ENCODE data around the gene STAM2.
"Not testable (repeated sequence)": the region's sequence is repeated elsewhere in the genome, so short reads cannot be mapped to it uniquely, and the experiment has no call there.

Gene STAM2

GRCh38 chr2:152167470-152167869, 8.1 kb downstream of the STAM2 start:
- H3K36me3 ChIP-seq (ENCODE audit: control insufficient read depth, insufficient read depth, low read length); H3K9me3 ChIP-seq (ENCODE audit: control insufficient read depth, low read length); H3K9ac ChIP-seq (ENCODE audit: low read length); H3K4me3 ChIP-seq (ENCODE audit: low read length); H3K27me3 ChIP-seq (ENCODE audit: control insufficient read depth, insufficient read depth, low read length): not testable (repeated sequence)
- peaks cover 34% of the 10 kb centered on the region for H3K4me1 ChIP-seq (ENCODE audit: control insufficient read depth, insufficient read depth, low read length)

GRCh38 chr2:152167065-152167464, 8.5 kb downstream of the STAM2 start:
- Histone ChIP-seq H3K36me3 (ENCODE audit: control insufficient read depth, insufficient read depth, low read length) (no peaks in the 10 kb centered on the region), H3K4me1 (ENCODE audit: control insufficient read depth, insufficient read depth, low read length) (peaks cover 30% of the 10 kb centered on the region), H3K9me3 (ENCODE audit: control insufficient read depth, low read length) (no peaks in the 10 kb centered on the region), H3K27me3 (ENCODE audit: control insufficient read depth, insufficient read depth, low read length) (no peaks in the 10 kb centered on the region), H3K9ac (ENCODE audit: low read length) (no peak overlapping the region), H3K4me3 (ENCODE audit: low read length) (no peak overlapping the region)

- Histone ChIP-seq H3K9me3 (ENCODE audit: control insufficient read depth, low read length) (no peaks in the 10 kb centered on the region), H3K4me3 (ENCODE audit: low read length) (no peak overlapping the region), H3K4me1 (ENCODE audit: control insufficient read depth, insufficient read depth, low read length) (peaks cover 27% of the 10 kb centered on the region), H3K36me3 (ENCODE audit: control insufficient read depth, insufficient read depth, low read length) (no peaks in the 10 kb centered on the region), H3K27me3 (ENCODE audit: control insufficient read depth, insufficient read depth, low read length) (no peaks in the 10 kb centered on the region), H3K9ac (ENCODE audit: low read length) (no peak overlapping the region)
Measured at GRCh38 chr2:152166633-152167032, 8.9 kb downstream of the STAM2 start.

GRCh38 chr2:152165780-152166179, 9.8 kb downstream of the STAM2 start:
- H3K27me3 ChIP-seq (ENCODE audit: control insufficient read depth, insufficient read depth, low read length): no peaks in the 10 kb centered on the region
- H3K4me1 ChIP-seq (ENCODE audit: control insufficient read depth, insufficient read depth, low read length): peaks cover 26% of the 10 kb centered on the region
- H3K4me3 ChIP-seq (ENCODE audit: low read length): no peak overlapping the region
- H3K9me3 ChIP-seq (ENCODE audit: control insufficient read depth, low read length): no peaks in the 10 kb centered on the region
- H3K9ac ChIP-seq (ENCODE audit: low read length): no peak overlapping the region
- no peaks in the 10 kb centered on the region for H3K36me3 ChIP-seq (ENCODE audit: control insufficient read depth, insufficient read depth, low read length)

- Histone ChIP-seq H3K4me3 (ENCODE audit: low read length) (no peak overlapping the region), H3K27me3 (ENCODE audit: control insufficient read depth, insufficient read depth, low read length) (no peaks in the 10 kb centered on the region), H3K9me3 (ENCODE audit: control insufficient read depth, low read length) (no peaks in the 10 kb centered on the region), H3K9ac (ENCODE audit: low read length) (no peak overlapping the region), H3K36me3 (ENCODE audit: control insufficient read depth, insufficient read depth, low read length) (no peaks in the 10 kb centered on the region), H3K4me1 (ENCODE audit: control insufficient read depth, insufficient read depth, low read length) (peaks cover 22% of the 10 kb centered on the region)
Measured at GRCh38 chr2:152165306-152165705, 10.3 kb downstream of the STAM2 start.

- not testable (repeated sequence) for H3K27me3 ChIP-seq (ENCODE audit: control insufficient read depth, insufficient read depth, low read length); H3K9me3 ChIP-seq (ENCODE audit: control insufficient read depth, low read length); H3K36me3 ChIP-seq (ENCODE audit: control insufficient read depth, insufficient read depth, low read length); H3K4me3 ChIP-seq (ENCODE audit: low read length); H3K9ac ChIP-seq (ENCODE audit: low read length)
- peaks cover 19% of the 10 kb centered on the region for H3K4me1 ChIP-seq (ENCODE audit: control insufficient read depth, insufficient read depth, low read length)
Measured at GRCh38 chr2:152163669-152164068, 11.9 kb downstream of the STAM2 start.

- Histone ChIP-seq H3K27me3 (ENCODE audit: control insufficient read depth, insufficient read depth, low read length) (no peaks in the 10 kb centered on the region), H3K9me3 (ENCODE audit: control insufficient read depth, low read length) (no peaks in the 10 kb centered on the region), H3K9ac (ENCODE audit: low read length) (no peak overlapping the region), H3K4me1 (ENCODE audit: control insufficient read depth, insufficient read depth, low read length) (peaks cover 19% of the 10 kb centered on the region), H3K4me3 (ENCODE audit: low read length) (no peak overlapping the region), H3K36me3 (ENCODE audit: control insufficient read depth, insufficient read depth, low read length) (no peaks in the 10 kb centered on the region)
Measured at GRCh38 chr2:152162141-152162540, 13.4 kb downstream of the STAM2 start.

- peaks cover 19% of the 10 kb centered on the region for H3K4me1 ChIP-seq (ENCODE audit: control insufficient read depth, insufficient read depth, low read length)
- H3K27me3 ChIP-seq (ENCODE audit: control insufficient read depth, insufficient read depth, low read length): no peaks in the 10 kb centered on the region
- no peaks in the 10 kb centered on the region for H3K9me3 ChIP-seq (ENCODE audit: control insufficient read depth, low read length)
- no peaks in the 10 kb centered on the region for H3K36me3 ChIP-seq (ENCODE audit: control insufficient read depth, insufficient read depth, low read length)
- H3K9ac ChIP-seq (ENCODE audit: low read length): no peak overlapping the region
- no peak overlapping the region for H3K4me3 ChIP-seq (ENCODE audit: low read length)
Measured at GRCh38 chr2:152161598-152161997, 14.0 kb downstream of the STAM2 start.

- H3K36me3 ChIP-seq (ENCODE audit: control insufficient read depth, insufficient read depth, low read length); H3K4me3 ChIP-seq (ENCODE audit: low read length); H3K4me1 ChIP-seq (ENCODE audit: control insufficient read depth, insufficient read depth, low read length): not testable (repeated sequence)
Measured at GRCh38 chr2:152160378-152160777, 15.2 kb downstream of the STAM2 start.

GRCh38 chr2:152157253-152157652, 18.3 kb downstream of the STAM2 start:
- Histone ChIP-seq H3K4me1 (ENCODE audit: control insufficient read depth, insufficient read depth, low read length) (peaks cover 6% of the 10 kb centered on the region), H3K36me3 (ENCODE audit: control insufficient read depth, insufficient read depth, low read length) (no peaks in the 10 kb centered on the region), H3K9ac (ENCODE audit: low read length) (no peak overlapping the region), H3K27me3 (ENCODE audit: control insufficient read depth, insufficient read depth, low read length) (no peaks in the 10 kb centered on the region), H3K9me3 (ENCODE audit: control insufficient read depth, low read length) (no peaks in the 10 kb centered on the region), H3K4me3 (ENCODE audit: low read length) (no peak overlapping the region)

More at GRCh38 chr2:152160378-152160777, 15.2 kb downstream of the STAM2 start:
- not testable (repeated sequence) for H3K27me3 ChIP-seq (ENCODE audit: control insufficient read depth, insufficient read depth, low read length); H3K9me3 ChIP-seq (ENCODE audit: control insufficient read depth, low read length); H3K9ac ChIP-seq (ENCODE audit: low read length)

- H3K4me1 ChIP-seq (ENCODE audit: control insufficient read depth, insufficient read depth, low read length): peaks cover 6% of the 10 kb centered on the region
- H3K9ac ChIP-seq (ENCODE audit: low read length): no peak overlapping the region
- no peaks in the 10 kb centered on the region for H3K36me3 ChIP-seq (ENCODE audit: control insufficient read depth, insufficient read depth, low read length)
- H3K27me3 ChIP-seq (ENCODE audit: control insufficient read depth, insufficient read depth, low read length): no peaks in the 10 kb centered on the region
- no peaks in the 10 kb centered on the region for H3K9me3 ChIP-seq (ENCODE audit: control insufficient read depth, low read length)
- H3K4me3 ChIP-seq (ENCODE audit: low read length): no peak overlapping the region
Measured at GRCh38 chr2:152155209-152155608, 20.4 kb downstream of the STAM2 start.

GRCh38 chr2:152154462-152154861, 21.1 kb downstream of the STAM2 start:
- Histone ChIP-seq H3K4me1 (ENCODE audit: control insufficient read depth, insufficient read depth, low read length) (peaks cover 6% of the 10 kb centered on the region), H3K4me3 (ENCODE audit: low read length) (no peak overlapping the region), H3K36me3 (ENCODE audit: control insufficient read depth, insufficient read depth, low read length) (no peaks in the 10 kb centered on the region), H3K9ac (ENCODE audit: low read length) (no peak overlapping the region), H3K9me3 (ENCODE audit: control insufficient read depth, low read length) (no peaks in the 10 kb centered on the region), H3K27me3 (ENCODE audit: control insufficient read depth, insufficient read depth, low read length) (no peaks in the 10 kb centered on the region)

GRCh38 chr2:152134488-152135280, 40.9 kb downstream of the STAM2 start:
- H3K9ac ChIP-seq (ENCODE audit: low read length): peak overlapping the region; percentile 7

More at GRCh38 chr2:152134488-152135280, 40.9 kb downstream of the STAM2 start:
- H3K4me3 ChIP-seq (ENCODE audit: low read length): no peak overlapping the region
- H3K4me1 ChIP-seq (ENCODE audit: control insufficient read depth, insufficient read depth, low read length): peaks cover 14% of the 10 kb centered on the region
- no peaks in the 10 kb centered on the region for H3K27me3 ChIP-seq (ENCODE audit: control insufficient read depth, insufficient read depth, low read length)
- H3K9me3 ChIP-seq (ENCODE audit: control insufficient read depth, low read length): no peaks in the 10 kb centered on the region
- H3K36me3 ChIP-seq (ENCODE audit: control insufficient read depth, insufficient read depth, low read length): peaks cover 4% of the 10 kb centered on the region
